GM12801 (cell line): Measurements from ENCODE around the gene PKP3.

Source experiments
- TF ChIP-seq, protein P1 (sequence below): IDR thresholded peaks from one replicate; pipeline ENCODE4 v1.5.1; 2011; ENCODE audit warnings: control low read depth; ENCODE audit not compliant: insufficient read length; ENCODE audit errors: extremely low read depth

Gene PKP3

GRCh38 chr11:400241-400689 lies 6.3 kb downstream of the PKP3 start:
- TF ChIP-seq, protein P1, sequence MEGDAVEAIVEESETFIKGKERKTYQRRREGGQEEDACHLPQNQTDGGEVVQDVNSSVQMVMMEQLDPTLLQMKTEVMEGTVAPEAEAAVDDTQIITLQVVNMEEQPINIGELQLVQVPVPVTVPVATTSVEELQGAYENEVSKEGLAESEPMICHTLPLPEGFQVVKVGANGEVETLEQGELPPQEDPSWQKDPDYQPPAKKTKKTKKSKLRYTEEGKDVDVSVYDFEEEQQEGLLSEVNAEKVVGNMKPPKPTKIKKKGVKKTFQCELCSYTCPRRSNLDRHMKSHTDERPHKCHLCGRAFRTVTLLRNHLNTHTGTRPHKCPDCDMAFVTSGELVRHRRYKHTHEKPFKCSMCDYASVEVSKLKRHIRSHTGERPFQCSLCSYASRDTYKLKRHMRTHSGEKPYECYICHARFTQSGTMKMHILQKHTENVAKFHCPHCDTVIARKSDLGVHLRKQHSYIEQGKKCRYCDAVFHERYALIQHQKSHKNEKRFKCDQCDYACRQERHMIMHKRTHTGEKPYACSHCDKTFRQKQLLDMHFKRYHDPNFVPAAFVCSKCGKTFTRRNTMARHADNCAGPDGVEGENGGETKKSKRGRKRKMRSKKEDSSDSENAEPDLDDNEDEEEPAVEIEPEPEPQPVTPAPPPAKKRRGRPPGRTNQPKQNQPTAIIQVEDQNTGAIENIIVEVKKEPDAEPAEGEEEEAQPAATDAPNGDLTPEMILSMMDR, result no peak

- TF ChIP-seq, protein P1, result no peak
Measured at GRCh38 chr11:403021-403760, 9.2 kb downstream of the PKP3 start.

DNA sequence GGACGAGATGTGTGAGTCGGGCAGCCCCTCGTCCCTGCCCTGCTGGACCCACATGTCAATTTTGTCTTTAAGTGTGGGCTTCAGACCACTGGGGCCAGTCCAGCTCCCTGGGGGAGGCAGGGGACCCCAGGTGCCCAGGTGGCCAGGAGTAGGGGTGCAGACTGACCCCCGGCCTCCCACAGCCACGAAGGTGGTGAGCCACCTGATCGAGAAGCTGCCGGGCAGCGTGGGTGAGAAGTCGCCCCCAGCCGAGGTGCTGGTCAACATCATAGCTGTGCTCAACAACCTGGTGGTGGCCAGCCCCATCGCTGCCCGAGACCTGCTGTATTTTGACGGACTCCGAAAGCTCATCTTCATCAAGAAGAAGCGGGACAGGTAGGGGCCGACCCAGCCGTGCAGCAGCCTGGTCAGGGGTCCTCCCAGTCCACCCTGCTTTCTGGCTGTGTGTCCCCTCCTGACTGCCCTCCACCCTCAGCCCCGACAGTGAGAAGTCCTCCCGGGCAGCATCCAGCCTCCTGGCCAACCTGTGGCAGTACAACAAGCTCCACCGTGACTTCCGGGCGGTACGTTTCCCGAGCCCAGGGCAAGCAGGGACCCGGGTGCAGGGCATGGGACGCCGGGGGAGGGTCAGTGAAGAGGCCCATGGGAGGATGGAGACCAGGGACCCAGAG lies 9.9 kb downstream of the PKP3 start:
- TF ChIP-seq, protein P1, result no peak

GRCh38 chr11:404551-405264 lies 10.7 kb downstream of the PKP3 start:
- TF ChIP-seq, protein P1, result no peak

- TF ChIP-seq, protein P1, result no peak
Measured at GRCh38 chr11:405323-405953, 11.4 kb downstream of the PKP3 start.

- TF ChIP-seq, protein P1, result no peak
Measured at GRCh38 chr11:405954-406795, 12.2 kb downstream of the PKP3 start.
